ENCODE measurements around the gene CCDC50.

CCDC50 gene

DNA sequence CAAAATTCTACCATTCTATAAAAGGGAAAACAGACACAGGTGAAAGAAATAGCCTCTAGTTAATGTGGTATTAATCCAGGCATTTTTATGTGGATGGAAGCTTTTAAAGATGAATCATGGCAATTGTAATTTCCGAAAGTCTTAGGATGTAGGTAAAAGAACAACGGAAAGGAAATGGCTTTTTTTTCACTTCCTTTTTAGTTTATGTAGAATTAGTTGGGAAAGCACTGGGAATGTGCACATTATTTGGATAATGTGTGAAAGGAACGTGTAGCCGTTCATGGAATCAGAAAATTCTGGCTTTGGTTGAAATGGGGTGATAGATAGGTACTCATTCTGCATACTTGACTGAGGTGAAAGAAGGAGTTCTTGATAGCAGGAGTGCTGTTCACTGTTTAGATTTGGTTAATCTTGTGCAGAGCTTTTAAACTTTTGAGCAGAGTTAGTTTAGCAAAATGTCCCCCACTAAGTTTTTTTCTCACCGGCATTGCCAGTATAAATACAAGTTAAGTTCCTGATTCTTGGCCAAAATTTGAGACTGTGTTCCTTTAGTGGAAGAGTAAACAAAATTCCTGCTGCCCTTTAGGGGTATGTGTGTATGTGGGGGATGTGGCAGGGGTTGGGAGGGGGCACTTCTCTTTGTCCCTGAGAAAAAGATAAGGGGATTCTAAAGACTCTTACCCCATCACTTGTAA, 21.3 kb downstream of the CCDC50 start:
- no peak for DNase-seq

- DNase-seq, result no peak
These were observed 22.8 kb downstream of the CCDC50 start for GRCh38 chr3:191352014-191352413.

DNA sequence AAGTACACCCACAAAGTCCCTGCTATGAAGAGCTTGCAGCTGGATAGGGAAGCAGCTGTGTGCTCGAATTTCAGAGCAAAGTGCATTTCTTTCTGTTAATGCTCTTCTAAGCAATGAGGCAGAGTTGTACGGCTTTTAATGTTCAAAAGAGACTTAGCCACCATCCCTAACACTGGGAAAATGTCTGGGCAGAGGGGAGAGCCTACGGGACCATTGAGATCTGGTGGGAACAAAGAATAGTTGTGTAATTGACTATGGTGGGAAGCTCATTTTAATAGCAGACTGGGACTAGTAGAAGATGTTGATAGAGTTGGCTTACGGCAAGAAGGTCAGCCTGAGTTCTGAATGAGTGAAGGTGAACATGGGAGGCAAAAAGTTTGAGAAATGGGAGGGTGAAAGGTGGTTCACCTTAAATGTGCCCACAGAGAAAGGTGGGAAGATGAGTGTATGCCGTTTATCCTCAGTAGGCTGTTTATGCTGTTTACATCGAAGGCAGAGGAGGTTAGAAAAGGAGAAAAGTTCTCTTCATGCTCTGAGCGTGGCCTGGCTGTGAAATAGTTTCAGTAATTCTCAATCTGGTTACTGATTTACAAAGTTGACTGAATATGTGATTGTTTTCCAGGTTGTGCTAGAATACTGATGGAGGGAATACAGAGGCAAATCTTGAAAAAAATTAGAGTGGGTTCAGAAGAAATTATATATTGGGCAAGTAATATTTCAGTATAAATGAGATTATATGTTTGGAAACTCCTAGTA, 24.0 kb downstream of the CCDC50 start:
- no peak for DNase-seq

- no peak for DNase-seq
These were observed 26.2 kb downstream of the CCDC50 start for GRCh38 chr3:191355406-191355805.

- DNase-seq, result no peak
These were observed 27.6 kb downstream of the CCDC50 start for GRCh38 chr3:191356631-191357439.

DNA sequence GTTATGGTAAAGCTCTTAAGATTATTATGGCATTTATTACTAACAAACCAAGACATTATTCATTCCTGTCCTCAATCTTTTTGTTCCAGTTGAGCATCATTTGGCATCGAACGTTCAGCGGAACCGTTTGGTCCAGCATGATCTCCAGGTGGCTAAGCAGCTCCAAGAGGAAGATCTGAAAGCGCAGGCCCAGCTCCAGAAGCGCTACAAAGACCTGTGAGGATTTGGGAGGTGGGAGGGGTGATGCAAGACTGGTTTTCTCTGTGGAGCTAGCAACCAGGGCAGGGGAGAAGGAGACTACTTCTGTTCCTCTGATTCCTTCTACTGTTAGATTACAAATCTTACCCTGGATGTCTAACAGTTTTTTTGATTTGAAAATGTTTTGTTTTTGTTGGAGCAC, 28.7 kb downstream of the CCDC50 start:
- DNase-seq, result no peak

- no peak for DNase-seq
These were observed 29.7 kb downstream of the CCDC50 start for GRCh38 chr3:191358929-191359328.

- DNase-seq, result no peak
These were observed 31.4 kb downstream of the CCDC50 start for GRCh38 chr3:191360620-191361019.

DNA sequence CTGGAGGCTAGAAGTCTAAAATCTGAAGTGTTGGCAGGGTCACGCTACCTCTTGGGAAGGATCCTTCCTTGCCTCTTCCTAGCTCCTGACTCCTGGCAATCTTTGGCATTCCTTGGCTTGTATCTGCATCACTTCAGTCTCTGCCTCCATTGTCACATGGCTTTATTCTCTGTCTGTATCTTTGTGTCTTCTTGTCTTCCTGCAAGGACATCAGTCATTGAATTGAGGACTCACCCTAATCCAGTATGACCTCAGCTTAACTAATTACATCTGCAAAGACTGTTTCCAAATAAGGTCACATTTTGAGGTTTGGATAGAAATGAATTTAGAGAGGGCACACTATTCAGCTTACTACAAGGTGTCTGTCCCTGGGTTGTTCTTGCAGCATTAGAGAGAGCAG, 32.3 kb downstream of the CCDC50 start:
- DNase-seq, result no peak

GRCh38 chr3:191362037-191362436, 32.8 kb downstream of the CCDC50 start:
- no peak for DNase-seq

GRCh38 chr3:191362524-191363090, 33.4 kb downstream of the CCDC50 start:
- DNase-seq, result no peak

DNA sequence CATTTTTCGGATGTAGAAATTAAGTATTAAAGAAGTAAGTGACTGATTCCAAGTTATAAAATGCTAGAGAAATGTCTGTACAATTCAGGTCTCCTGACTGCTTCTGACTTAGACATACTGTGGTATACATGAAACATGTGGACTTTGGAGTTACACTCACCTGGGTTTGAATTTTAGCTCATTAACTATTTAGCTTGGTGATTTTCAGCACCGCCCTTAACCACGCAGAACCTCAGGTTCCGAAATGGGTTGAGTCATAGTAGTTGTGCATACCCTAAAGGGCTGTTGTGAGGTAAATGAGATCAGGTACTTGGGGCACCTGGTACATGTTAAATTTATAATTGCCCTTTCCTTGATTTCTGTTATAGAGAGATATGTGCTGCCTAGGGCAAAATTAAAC, 34.0 kb downstream of the CCDC50 start:
- no peak for DNase-seq

GRCh38 chr3:191366675-191367074, 37.5 kb downstream of the CCDC50 start:
- DNase-seq, result no peak

DNA sequence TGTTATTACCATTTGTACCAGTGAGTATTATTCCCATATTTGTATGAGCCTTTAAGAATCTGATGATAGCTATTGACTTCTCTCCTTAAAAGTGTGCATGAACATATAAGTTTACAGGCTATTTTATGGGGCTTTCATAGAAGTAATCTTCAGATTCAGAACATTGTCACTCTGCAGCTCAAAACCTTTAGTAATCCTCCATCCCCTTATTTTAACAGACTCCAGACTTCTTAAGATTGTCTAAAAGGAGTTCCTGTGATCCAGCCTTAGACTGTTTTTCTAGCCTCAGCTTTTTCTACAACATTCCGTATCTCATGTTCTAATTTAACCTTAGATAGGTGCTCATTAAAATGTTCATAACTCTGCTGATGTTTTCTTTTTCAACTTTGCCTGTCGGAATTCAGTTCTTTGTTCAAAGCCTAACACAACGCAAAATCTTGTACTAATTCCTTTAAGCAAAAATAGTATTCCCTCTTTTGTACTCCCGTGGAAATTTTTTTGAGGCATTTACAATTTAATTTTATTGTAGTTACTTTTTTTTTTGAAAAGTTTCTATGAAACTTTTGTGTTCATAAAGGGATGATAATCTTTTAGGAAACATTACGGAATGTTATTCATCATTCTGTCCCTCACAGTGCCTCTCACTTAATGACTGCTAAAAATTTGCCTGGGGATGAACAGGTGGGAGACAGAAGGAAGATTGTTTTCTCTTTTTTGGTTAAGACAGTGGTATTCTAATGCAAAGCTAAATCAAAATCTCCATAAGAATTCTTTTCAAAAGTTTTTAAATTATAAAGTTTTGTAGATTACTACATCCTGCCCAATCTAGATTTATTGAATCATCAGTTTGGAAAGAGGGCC, 39.8 kb downstream of the CCDC50 start:
- no peak for DNase-seq

DNA sequence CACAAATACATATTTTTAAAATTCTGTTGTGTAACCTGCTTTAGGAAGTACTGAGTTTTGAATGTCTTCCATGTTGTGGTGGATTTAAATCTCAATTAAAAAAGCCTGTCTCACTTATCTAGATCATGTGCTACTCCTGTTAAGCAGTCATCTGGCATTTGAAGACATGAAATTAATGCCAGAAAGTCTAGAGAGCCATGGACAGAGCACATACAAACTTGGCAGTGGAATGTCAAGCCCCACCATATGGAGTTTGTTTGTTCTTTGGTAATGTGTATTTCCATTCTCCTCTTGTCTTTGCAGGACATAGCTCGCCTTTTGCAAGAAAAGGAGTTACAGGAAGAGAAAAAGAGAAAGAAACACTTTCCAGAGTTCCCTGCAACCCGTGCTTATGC, 40.4 kb downstream of the CCDC50 start:
- no peak for DNase-seq

- DNase-seq, result no peak
These were observed 42.9 kb downstream of the CCDC50 start for GRCh38 chr3:191372122-191372521.

DNA sequence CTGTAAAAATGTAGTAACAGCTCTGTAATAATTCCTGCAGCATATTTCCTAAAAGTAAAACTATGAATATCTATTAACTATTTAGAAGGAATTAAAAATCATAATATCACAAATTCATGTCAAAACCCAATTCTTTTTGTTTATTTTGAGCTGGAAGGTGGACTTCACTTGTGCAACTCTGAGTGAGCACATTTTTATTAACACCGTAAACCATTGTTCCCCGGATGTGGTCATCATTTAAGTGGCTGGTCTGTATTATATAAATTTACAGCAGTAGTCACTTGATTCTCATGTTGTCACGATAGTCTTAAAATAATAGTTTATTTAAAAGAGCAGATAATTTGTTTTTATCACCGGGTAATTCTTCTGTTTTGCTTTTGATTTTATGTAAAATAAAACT, 44.1 kb downstream of the CCDC50 start:
- no peak for DNase-seq

- DNase-seq, result no peak
These were observed 47.4 kb downstream of the CCDC50 start for GRCh38 chr3:191376516-191377141.

DNA sequence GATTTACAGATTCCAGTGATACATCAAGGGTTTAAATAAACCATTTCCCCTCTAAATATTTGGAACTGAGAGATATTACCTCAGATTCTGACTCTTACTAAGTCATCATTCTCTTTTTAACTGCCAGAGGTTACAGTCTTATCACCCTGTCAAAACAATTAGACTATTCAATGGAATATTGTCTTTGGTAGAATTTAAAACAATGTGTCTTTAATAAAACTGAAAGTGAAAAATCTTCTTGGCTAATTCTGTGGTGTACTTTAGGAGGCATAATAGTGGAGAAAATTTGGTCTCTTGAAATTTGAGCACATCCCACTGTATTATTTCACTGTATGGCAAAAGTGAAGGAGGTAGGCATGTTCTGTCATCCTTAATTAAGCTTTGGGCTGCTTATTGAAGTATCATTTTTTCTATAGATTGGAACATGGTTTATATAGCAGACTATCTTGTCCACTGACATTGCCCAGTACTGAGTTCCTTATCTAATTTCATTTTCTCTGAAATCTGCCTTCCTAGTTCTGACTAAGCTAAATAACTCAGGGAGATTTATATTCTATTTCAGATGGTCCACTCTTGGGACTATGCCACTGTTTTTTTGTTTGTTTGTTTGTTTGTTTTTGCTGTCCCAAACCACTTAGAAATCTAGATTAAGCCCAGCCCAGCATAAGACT, 49.1 kb downstream of the CCDC50 start:
- DNase-seq, result no peak

DNA sequence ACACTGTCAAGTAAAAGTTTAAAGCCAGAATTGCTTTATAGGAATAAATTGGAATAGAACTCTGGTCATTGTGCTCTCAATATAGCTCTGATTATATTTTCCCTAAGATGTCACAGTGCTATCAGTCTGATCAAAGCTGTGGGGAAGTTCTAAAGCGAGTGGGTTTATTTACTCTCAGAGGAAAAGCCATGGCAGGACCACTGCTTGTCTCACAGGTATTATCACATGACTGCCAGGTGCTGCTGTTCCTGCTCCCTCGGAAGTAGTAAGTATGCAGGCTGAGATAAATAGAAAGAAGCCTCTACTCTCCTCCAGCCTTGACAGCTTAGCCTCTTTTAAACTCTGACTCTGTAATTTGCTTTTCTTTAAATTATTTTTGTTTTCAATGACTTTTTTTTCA, 50.3 kb downstream of the CCDC50 start:
- DNase-seq, result no peak

GRCh38 chr3:191380001-191380400, 50.8 kb downstream of the CCDC50 start:
- DNase-seq, result no peak

All from CD4-positive, alpha-beta T cell treated with Interleukin-17A for 1 hour (primary cell).